WTC11 (cell line): ENCODE data around the gene SLC12A9. TPM values are rescaled to one million over a fixed set of nuclear protein-coding genes. Genes with fewer than 3 reads are reported as not detected.

Experiments
- ATAC-seq: fragments of 200-7000 bp; cut with Tn5 transposase; 2 replicates; pipeline ENCODE4 v1.10.0; 2021; ENCODE audit warnings: mild to moderate bottlenecking, moderate library complexity
- CTCF ChIA-PET: fragments of 300-600 bp; sonication (Branson Sonifier 250); formaldehyde crosslinking; loops from one replicate; lab custom pipeline; 2021; ENCODE audit warnings: antibody characterized with exemption; lab: Charles Lee
- POLR2A ChIA-PET: fragments of 350-600 bp; sonication (Branson Sonifier 250); formaldehyde crosslinking; loops from one replicate; lab custom pipeline; 2021; ENCODE audit warnings: antibody characterized with exemption; lab: Charles Lee
- DNase-seq: peaks from one replicate; pipeline ENCODE4 v3.0.0; 2021; ENCODE audit warnings: low spot score
- H3K27ac Mint-ChIP-seq: 2 replicates; pipeline ENCODE4 v1.8.0; 2021; ENCODE audit warnings: mixed read lengths
- H3K27me3 Mint-ChIP-seq: 2 replicates; pipeline ENCODE4 v1.8.0; 2021; ENCODE audit warnings: low read depth, mild to moderate bottlenecking, moderate library complexity, mixed read lengths
- H3K36me3 Mint-ChIP-seq: 2 replicates; pipeline ENCODE4 v1.8.0; 2021; ENCODE audit warnings: mixed read lengths
- H3K4me1 Mint-ChIP-seq: 2 replicates; pipeline ENCODE4 v1.8.0; 2022; ENCODE audit warnings: mixed read lengths
- H3K4me3 Mint-ChIP-seq: 2 replicates; pipeline ENCODE4 v1.8.0; 2021; ENCODE audit warnings: mild to moderate bottlenecking, moderate library complexity, mixed read lengths
- H3K9me3 Mint-ChIP-seq: 2 replicates; pipeline ENCODE4 v1.8.0; 2021; ENCODE audit warnings: mixed read lengths
- ETV6 ChIP-seq: sonication (generic); formaldehyde crosslinking; IDR thresholded peaks from 2 replicates; pipeline ENCODE4 v1.8.1; 2022; ENCODE audit warnings: mild to moderate bottlenecking, missing genetic modification reagents
- FOXP1 ChIP-seq: sonication (generic); formaldehyde crosslinking; IDR thresholded peaks from 2 replicates; pipeline ENCODE4 v1.8.0; 2022; ENCODE audit warnings: missing genetic modification reagents, mild to moderate bottlenecking, moderate library complexity, borderline replicate concordance
- GABPB1 ChIP-seq: sonication (generic); formaldehyde crosslinking; IDR thresholded peaks from 2 replicates; pipeline ENCODE4 v1.8.1; 2023; ENCODE audit warnings: mild to moderate bottlenecking, missing genetic modification reagents
- GTF2I ChIP-seq: fragments of 250-450 bp; sonication (Bioruptor Pico); conservative IDR thresholded peaks from 2 replicates; pipeline ENCODE4 v1.4.0; 2021; ENCODE audit warnings: mild to moderate bottlenecking
- NFATC4 ChIP-seq: fragments of 250-450 bp; sonication (Bioruptor Pico); IDR thresholded peaks from 2 replicates; pipeline ENCODE4 v1.9.0; 2021; ENCODE audit warnings: mild to moderate bottlenecking
- NFE2L1 ChIP-seq: sonication (generic); formaldehyde crosslinking; IDR thresholded peaks from 2 replicates; pipeline ENCODE4 v1.8.1; 2023; ENCODE audit warnings: missing genetic modification reagents
- NFYB ChIP-seq: sonication (generic); formaldehyde crosslinking; conservative IDR thresholded peaks from 2 replicates; pipeline ENCODE4 v1.8.0; 2022; ENCODE audit warnings: low read depth, missing genetic modification reagents
- SMAD3 ChIP-seq: sonication (generic); formaldehyde crosslinking; IDR thresholded peaks from 2 replicates; pipeline ENCODE4 v1.8.0; 2022; ENCODE audit warnings: missing genetic modification reagents, mild to moderate bottlenecking, borderline replicate concordance
- ZBTB21 ChIP-seq: sonication (generic); formaldehyde crosslinking; IDR thresholded peaks from 2 replicates; pipeline ENCODE4 v1.8.1; 2023; ENCODE audit warnings: mild to moderate bottlenecking, missing genetic modification reagents, borderline replicate concordance
- ZNF121 ChIP-seq: sonication (generic); formaldehyde crosslinking; IDR thresholded peaks from 2 replicates; pipeline ENCODE4 v1.8.0; 2023; ENCODE audit warnings: missing genetic modification reagents
- ZNF263 ChIP-seq: sonication (generic); formaldehyde crosslinking; IDR thresholded peaks from 2 replicates; pipeline ENCODE4 v1.8.1; 2022; ENCODE audit warnings: low read depth, mild to moderate bottlenecking, moderate library complexity, missing genetic modification reagents
- ZNF317 ChIP-seq: sonication (generic); formaldehyde crosslinking; IDR thresholded peaks from 2 replicates; pipeline ENCODE4 v1.8.1; 2023; ENCODE audit warnings: low read depth, mild to moderate bottlenecking, moderate library complexity, missing genetic modification reagents, borderline replicate concordance
- ZNF671 ChIP-seq: fragments of 250-450 bp; sonication (Bioruptor Pico); IDR thresholded peaks from 2 replicates; pipeline ENCODE4 v1.8.0; 2021; ENCODE audit warnings: mild to moderate bottlenecking
- total RNA-seq: library from RNA; stranded (reverse); gene quantifications from 3 replicates; pipeline ENCODE4 v1.2.3, GENCODE V29; 2021
- TF ChIP-seq, protein P1 (sequence below): sonication (generic); formaldehyde crosslinking; IDR thresholded peaks from 2 replicates; pipeline ENCODE4 v1.8.0; 2022; ENCODE audit warnings: mild to moderate bottlenecking, missing genetic modification reagents
- TF ChIP-seq, protein P2 (sequence below): fragments of 250-450 bp; sonication (Bioruptor Pico); IDR thresholded peaks from 2 replicates; pipeline ENCODE4 v1.9.0; 2021; ENCODE audit warnings: moderate library complexity, mild to moderate bottlenecking, inconsistent platforms, borderline replicate concordance
- TF ChIP-seq, protein P3 (sequence below): sonication (generic); formaldehyde crosslinking; IDR thresholded peaks from 2 replicates; pipeline ENCODE4 v1.8.1; 2023; ENCODE audit warnings: mild to moderate bottlenecking, moderate library complexity, missing genetic modification reagents
- TF ChIP-seq, protein P4 (sequence below): sonication (generic); formaldehyde crosslinking; IDR thresholded peaks from 2 replicates; pipeline ENCODE4 v1.8.1; 2022; ENCODE audit warnings: low read depth, mild to moderate bottlenecking, moderate library complexity, missing genetic modification reagents, borderline replicate concordance
- TF ChIP-seq, protein P5 (sequence below): sonication (generic); formaldehyde crosslinking; conservative IDR thresholded peaks from 2 replicates; pipeline ENCODE4 v1.8.1; 2023; ENCODE audit warnings: mild to moderate bottlenecking, low read depth, missing genetic modification reagents, moderate library complexity

The SLC12A9 gene
- total RNA-seq, 1 experiment from 2014 or later = 39.3 TPM

DNA sequence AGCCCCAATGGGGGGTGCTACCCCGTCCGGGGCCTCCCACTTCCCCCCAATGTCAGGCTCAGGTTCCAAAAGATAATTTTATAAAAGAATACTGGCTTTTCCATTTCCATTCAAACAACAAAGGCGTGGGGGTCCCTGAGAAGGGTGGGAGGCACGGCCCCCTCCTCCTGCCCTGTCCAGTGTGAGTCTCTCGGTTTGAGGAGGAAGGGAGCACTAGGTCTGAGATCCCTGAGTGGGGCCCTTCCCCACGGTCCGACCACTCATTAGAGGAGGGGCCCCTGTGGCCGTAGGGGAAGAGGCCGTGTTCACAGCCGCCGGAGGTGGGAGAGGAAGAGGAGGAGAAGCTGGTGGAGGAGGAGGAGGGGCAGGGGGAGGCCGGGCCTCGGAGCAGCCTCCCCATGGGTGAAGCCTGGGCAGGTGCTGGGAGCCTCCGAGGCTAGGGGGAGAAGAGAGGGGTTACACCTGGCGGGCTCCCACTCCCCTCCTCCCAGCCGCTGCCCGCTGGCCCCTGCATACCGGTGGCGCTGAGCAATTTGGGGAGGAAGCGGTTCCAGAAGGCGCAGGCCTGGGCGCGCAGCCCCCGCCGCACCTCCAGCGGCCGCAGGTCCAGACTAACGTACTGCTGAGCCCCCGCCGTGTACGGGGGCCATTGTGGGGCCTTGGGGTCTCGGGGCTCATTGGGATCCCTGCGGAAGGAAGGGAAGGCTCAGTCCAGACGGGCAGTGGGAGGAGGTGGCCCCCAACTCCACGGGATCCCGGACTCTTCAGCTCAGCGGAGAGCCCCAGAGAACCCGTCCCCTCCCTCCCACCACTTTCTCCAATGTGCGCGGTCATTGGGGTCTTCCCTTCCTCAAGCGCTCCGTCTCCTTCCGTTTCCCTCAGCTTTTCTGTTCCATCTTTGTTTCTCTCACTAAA lies 38.4 kb downstream of the SLC12A9 start (continued):
- TF ChIP-seq, protein P1, sequence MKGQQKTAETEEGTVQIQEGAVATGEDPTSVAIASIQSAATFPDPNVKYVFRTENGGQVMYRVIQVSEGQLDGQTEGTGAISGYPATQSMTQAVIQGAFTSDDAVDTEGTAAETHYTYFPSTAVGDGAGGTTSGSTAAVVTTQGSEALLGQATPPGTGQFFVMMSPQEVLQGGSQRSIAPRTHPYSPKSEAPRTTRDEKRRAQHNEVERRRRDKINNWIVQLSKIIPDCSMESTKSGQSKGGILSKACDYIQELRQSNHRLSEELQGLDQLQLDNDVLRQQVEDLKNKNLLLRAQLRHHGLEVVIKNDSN (CRISPR knock-in tag) = no peak
- TF ChIP-seq, protein P2, sequence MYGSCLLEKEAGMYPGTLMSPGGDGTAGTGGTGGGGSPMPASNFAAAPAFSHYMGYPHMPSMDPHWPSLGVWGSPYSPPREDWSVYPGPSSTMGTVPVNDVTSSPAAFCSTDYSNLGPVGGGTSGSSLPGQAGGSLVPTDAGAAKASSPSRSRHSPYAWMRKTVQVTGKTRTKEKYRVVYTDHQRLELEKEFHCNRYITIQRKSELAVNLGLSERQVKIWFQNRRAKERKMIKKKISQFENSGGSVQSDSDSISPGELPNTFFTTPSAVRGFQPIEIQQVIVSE (CRISPR knock-in tag) = no peak
- TF ChIP-seq NFE2L1 (CRISPR knock-in tag) (no peak), ZBTB21 (CRISPR knock-in tag) (no peak)
- TF ChIP-seq, all 79 proteins: peak for 8

DNA sequence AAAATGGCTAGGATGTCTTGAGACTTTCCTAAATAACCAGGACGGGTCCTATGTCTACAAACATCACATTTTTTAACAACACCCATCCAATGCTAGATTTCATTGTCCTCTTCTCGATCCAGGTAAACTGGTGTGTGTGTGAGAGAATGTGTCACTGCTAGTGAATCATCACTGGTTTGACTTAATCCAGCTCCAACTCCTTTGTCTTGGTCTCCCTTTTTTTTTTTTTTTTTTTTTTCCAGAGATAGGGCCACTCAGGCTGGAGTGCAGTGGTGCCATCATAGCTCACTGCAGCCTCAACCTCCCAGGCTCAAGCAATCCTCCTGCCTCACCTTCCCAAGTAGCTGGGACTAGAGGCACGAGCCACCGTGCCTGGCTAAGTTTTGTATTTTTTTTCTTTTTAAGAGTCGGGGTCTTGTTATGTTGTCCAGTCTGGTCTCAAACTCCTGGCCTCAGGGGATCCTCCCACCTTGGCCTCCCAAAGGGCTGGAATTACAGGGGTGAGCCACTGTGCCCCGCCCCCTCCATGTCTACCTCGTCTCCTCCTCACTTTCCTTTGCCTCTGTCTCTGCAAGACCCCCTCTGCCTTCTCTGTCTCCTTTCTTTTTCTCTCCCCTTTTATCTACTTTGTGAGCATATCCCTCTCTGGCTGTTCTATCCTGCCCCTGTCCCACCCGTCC lies 39.2 kb downstream of the SLC12A9 start:
- Mint-ChIP-seq H3K27ac (peak overlapping the region; percentile 95), H3K9me3 (no peaks in the 10 kb centered on the region), H3K4me1 (peaks cover 44% of the 10 kb centered on the region)
- ATAC-seq = no peak
- no peak for DNase-seq
- POLR2A ChIA-PET = interaction anchor here (0.6 to 6.2 kb wide), 7 partner anchors 17 to 1010 kb away, joined by 3 to 71 read pairs (median 4); partner anchors contain the start of genes FBXO24, SRRT and TRIP6
- CTCF ChIA-PET = interaction anchor here (0.6 to 2.4 kb wide), 13 partner anchors 39 to 252 kb away, joined by 3 to 10 read pairs (median 4); partner anchors contain the start of genes POP7 and SLC12A9
- TF ChIP-seq ZNF121 (CRISPR knock-in tag) (peak; percentile 82), ETV6 (CRISPR knock-in tag) (no peak), NFATC4 (CRISPR knock-in tag) (no peak), ZNF671 (CRISPR knock-in tag) (no peak), NFYB (no peak), SMAD3 (CRISPR knock-in tag) (no peak), GTF2I (CRISPR knock-in tag) (0 out of 2 replicates have a peak, but pooled peaks have one; percentile 13), GABPB1 (no peak), ZNF263 (CRISPR knock-in tag) (no peak), ZNF317 (CRISPR knock-in tag) (no peak), FOXP1 (CRISPR knock-in tag) (no peak)
- TF ChIP-seq, protein P3, sequence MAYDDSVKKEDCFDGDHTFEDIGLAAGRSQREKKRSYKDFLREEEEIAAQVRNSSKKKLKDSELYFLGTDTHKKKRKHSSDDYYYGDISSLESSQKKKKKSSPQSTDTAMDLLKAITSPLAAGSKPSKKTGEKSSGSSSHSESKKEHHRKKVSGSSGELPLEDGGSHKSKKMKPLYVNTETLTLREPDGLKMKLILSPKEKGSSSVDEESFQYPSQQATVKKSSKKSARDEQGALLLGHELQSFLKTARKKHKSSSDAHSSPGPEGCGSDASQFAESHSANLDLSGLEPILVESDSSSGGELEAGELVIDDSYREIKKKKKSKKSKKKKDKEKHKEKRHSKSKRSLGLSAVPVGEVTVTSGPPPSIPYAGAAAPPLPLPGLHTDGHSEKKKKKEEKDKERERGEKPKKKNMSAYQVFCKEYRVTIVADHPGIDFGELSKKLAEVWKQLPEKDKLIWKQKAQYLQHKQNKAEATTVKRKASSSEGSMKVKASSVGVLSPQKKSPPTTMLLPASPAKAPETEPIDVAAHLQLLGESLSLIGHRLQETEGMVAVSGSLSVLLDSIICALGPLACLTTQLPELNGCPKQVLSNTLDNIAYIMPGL (CRISPR knock-in tag) = no peak
- TF ChIP-seq, protein P4, sequence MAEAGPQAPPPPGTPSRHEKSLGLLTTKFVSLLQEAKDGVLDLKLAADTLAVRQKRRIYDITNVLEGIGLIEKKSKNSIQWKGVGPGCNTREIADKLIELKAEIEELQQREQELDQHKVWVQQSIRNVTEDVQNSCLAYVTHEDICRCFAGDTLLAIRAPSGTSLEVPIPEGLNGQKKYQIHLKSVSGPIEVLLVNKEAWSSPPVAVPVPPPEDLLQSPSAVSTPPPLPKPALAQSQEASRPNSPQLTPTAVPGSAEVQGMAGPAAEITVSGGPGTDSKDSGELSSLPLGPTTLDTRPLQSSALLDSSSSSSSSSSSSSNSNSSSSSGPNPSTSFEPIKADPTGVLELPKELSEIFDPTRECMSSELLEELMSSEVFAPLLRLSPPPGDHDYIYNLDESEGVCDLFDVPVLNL (CRISPR knock-in tag) = no peak
- TF ChIP-seq, protein P5, sequence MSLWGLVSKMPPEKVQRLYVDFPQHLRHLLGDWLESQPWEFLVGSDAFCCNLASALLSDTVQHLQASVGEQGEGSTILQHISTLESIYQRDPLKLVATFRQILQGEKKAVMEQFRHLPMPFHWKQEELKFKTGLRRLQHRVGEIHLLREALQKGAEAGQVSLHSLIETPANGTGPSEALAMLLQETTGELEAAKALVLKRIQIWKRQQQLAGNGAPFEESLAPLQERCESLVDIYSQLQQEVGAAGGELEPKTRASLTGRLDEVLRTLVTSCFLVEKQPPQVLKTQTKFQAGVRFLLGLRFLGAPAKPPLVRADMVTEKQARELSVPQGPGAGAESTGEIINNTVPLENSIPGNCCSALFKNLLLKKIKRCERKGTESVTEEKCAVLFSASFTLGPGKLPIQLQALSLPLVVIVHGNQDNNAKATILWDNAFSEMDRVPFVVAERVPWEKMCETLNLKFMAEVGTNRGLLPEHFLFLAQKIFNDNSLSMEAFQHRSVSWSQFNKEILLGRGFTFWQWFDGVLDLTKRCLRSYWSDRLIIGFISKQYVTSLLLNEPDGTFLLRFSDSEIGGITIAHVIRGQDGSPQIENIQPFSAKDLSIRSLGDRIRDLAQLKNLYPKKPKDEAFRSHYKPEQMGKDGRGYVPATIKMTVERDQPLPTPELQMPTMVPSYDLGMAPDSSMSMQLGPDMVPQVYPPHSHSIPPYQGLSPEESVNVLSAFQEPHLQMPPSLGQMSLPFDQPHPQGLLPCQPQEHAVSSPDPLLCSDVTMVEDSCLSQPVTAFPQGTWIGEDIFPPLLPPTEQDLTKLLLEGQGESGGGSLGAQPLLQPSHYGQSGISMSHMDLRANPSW (CRISPR knock-in tag) = no peak
- TF ChIP-seq, all 79 proteins: peak for 2
- Mint-ChIP-seq H3K4me3 (peak overlapping the region; percentile 88), H3K36me3 (peaks cover 20% of the 10 kb centered on the region), H3K27me3 (peaks cover 18% of the 10 kb centered on the region)
